H1 (cell line): ENCODE measurements around the gene PGLYRP2. TPM values are rescaled to one million over a fixed set of nuclear protein-coding genes. Genes with fewer than 3 reads are reported as not detected.

Experiments used
- CTCF ChIA-PET: fragments of 300-600 bp; sonication (Branson Sonifier 250); formaldehyde crosslinking; loops from one replicate; lab custom pipeline; 2021; ENCODE audit not compliant: partially characterized antibody; lab: Charles Lee
- POLR2A ChIA-PET: fragments of 300-600 bp; sonication (Branson Sonifier 250); formaldehyde crosslinking; loops from one replicate; lab custom pipeline; 2021; ENCODE audit warnings: inconsistent platforms; ENCODE audit not compliant: partially characterized antibody; lab: Charles Lee
- DNase-seq, 2 experiments: peaks; one replicate each; pipeline versions ENCODE4 v3.0.0 to v3.0.0-alpha.2; 2010 to 2022; ENCODE audit warnings: low spot score in 2 of 2, low read depth in 1 of 2, mixed read lengths in 1 of 2
- FAIRE-seq: peaks from 2 replicates; lab custom pipeline; 2011; peaks lifted over from hg19 to GRCh38; lab: Jason Lieb, UNC
- H2AFZ ChIP-seq: 2 replicates; pipeline ENCODE4 v1.8.1; 2012; ENCODE audit warnings: low read length, inconsistent platforms
- H2AK5ac ChIP-seq: 2 replicates; pipeline ENCODE4 v1.6.1; 2013; ENCODE audit warnings: low read depth, low read length
- H2BK120ac ChIP-seq: replicated peaks from 2 replicates; pipeline ENCODE3; 2013; ENCODE audit warnings: low read depth, low read length, inconsistent platforms
- H2BK12ac ChIP-seq: 2 replicates; pipeline ENCODE4 v1.6.1; 2013; ENCODE audit warnings: low read depth, low read length
- H2BK15ac ChIP-seq: 2 replicates; pipeline ENCODE4 v1.6.1; 2013; ENCODE audit warnings: low read length
- H2BK20ac ChIP-seq: 2 replicates; pipeline ENCODE4 v1.6.1; 2013; ENCODE audit warnings: low read length
- H2BK5ac ChIP-seq: 2 replicates; pipeline ENCODE4 v1.6.1; 2013; ENCODE audit warnings: low read depth, low read length
- H3K14ac ChIP-seq: 2 replicates; pipeline ENCODE4 v1.6.1; 2013; ENCODE audit warnings: inconsistent platforms; ENCODE audit not compliant: insufficient read length
- H3K18ac ChIP-seq: 2 replicates; pipeline ENCODE4 v1.6.1; 2013; ENCODE audit warnings: low read length; ENCODE audit errors: extremely low read depth
- H3K23ac ChIP-seq: 2 replicates; pipeline ENCODE4 v1.6.1; 2013; ENCODE audit warnings: inconsistent platforms; ENCODE audit not compliant: insufficient read length
- H3K23me2 ChIP-seq: 2 replicates; pipeline ENCODE4 v1.6.1; 2013; ENCODE audit warnings: low read depth, low read length
- H3K27ac ChIP-seq: 2 replicates; pipeline ENCODE4 v1.6.1; 2011; ENCODE audit warnings: low read depth, low read length, inconsistent platforms
- H3K27me3 ChIP-seq, 4 experiments: replicated peaks in 1 of 4; 1 replicate in 1 of 4; 2 replicates in 3 of 4; pipeline versions ENCODE4 v1.6.1 to v1.8.1; 2011 to 2013; ENCODE audit warnings: low read length in 3 of 4, mild to moderate bottlenecking in 3 of 4, inconsistent platforms in 2 of 4, mixed read lengths in 2 of 4, moderate library complexity in 1 of 4; ENCODE audit not compliant: control insufficient read depth in 3 of 4, insufficient read depth in 3 of 4; ENCODE audit errors: extremely low read depth in 1 of 4
- H3K36me3 ChIP-seq, 4 experiments: 2 replicates each; pipeline versions ENCODE4 v1.6.1 to v1.8.1; 2011 to 2013; ENCODE audit warnings: mild to moderate bottlenecking in 4 of 4, low read length in 3 of 4, moderate library complexity in 2 of 4, control low read depth in 1 of 4, inconsistent platforms in 1 of 4; ENCODE audit not compliant: insufficient read depth in 4 of 4, control insufficient read depth in 2 of 4
- H3K4ac ChIP-seq: replicated peaks from 2 replicates; pipeline ENCODE3; 2013; ENCODE audit warnings: low read length, low read depth, mixed read lengths, inconsistent platforms; ENCODE audit not compliant: insufficient read length
- H3K4me1 ChIP-seq, 4 experiments: replicated peaks in 1 of 4; 1 replicate in 1 of 4; 2 replicates in 3 of 4; pipeline versions ENCODE4 v1.6.1 to v1.8.1; 2011 to 2013; ENCODE audit warnings: low read length in 3 of 4, inconsistent platforms in 2 of 4, mixed read lengths in 1 of 4; ENCODE audit not compliant: insufficient read depth in 4 of 4, control insufficient read depth in 3 of 4
- H3K4me2 ChIP-seq, 2 experiments: 2 replicates each; pipeline versions ENCODE4 v1.6.1 to v1.8.1; 2011 to 2013; ENCODE audit warnings: low read depth in 2 of 2, low read length in 2 of 2, control low read depth in 1 of 2, inconsistent platforms in 1 of 2, mild to moderate bottlenecking in 1 of 2; ENCODE audit not compliant: insufficient read depth in 1 of 2
- H3K4me3 ChIP-seq, 4 experiments: fragments of 200-600, 300-600 bp in 1 of 4; sonication (generic), shearing (Covaris generic), sonication (Bioruptor Twin) in 1 of 4; 2 replicates each; pipeline versions ENCODE4 v1.5.1 to v1.8.1; 2011 to 2016; ENCODE audit warnings: low read length in 4 of 4, low read depth in 3 of 4, control low read depth in 2 of 4, inconsistent platforms in 2 of 4, mild to moderate bottlenecking in 2 of 4, mixed read lengths in 1 of 4, moderate library complexity in 1 of 4; ENCODE audit not compliant: insufficient read depth in 2 of 4; ENCODE audit errors: extremely low read depth in 1 of 4
- H3K56ac ChIP-seq: replicated peaks from 2 replicates; pipeline ENCODE3; 2013; ENCODE audit warnings: low read depth, mild to moderate bottlenecking, mixed read lengths, low read length, inconsistent platforms; ENCODE audit not compliant: insufficient read length
- H3K79me1 ChIP-seq: 2 replicates; pipeline ENCODE4 v1.6.1; 2013; ENCODE audit warnings: low read depth, low read length, control low read depth
- H3K79me2 ChIP-seq, 2 experiments: 2 replicates each; pipeline versions ENCODE4 v1.6.1 to v1.8.1; 2012 to 2013; ENCODE audit warnings: low read length in 2 of 2, mild to moderate bottlenecking in 2 of 2, inconsistent platforms in 1 of 2; ENCODE audit not compliant: insufficient read depth in 2 of 2, control insufficient read depth in 1 of 2
- H3K9ac ChIP-seq, 4 experiments: replicated peaks in 1 of 4; 1 replicate in 1 of 4; 2 replicates in 3 of 4; pipeline versions ENCODE4 v1.6.1 to v1.8.1; 2011 to 2013; ENCODE audit warnings: low read depth in 3 of 4, low read length in 3 of 4, control low read depth in 2 of 4, mild to moderate bottlenecking in 2 of 4, moderate library complexity in 2 of 4, inconsistent platforms in 1 of 4; ENCODE audit errors: extremely low read depth in 1 of 4
- H3K9me3 ChIP-seq, 2 experiments: 2 replicates each; pipeline versions ENCODE4 v1.6.1 to v1.8.1; 2012 to 2013; ENCODE audit warnings: mild to moderate bottlenecking in 2 of 2, moderate library complexity in 2 of 2, control low read depth in 1 of 2, inconsistent platforms in 1 of 2, low read depth in 1 of 2, low read length in 1 of 2, mixed read lengths in 1 of 2; ENCODE audit not compliant: insufficient read depth in 2 of 2
- H4K20me1 ChIP-seq, 2 experiments: replicated peaks in 1 of 2; 2 replicates each; pipeline versions ENCODE3 to v1.8.1; 2011 to 2013; ENCODE audit warnings: inconsistent platforms in 2 of 2, low read length in 2 of 2, mild to moderate bottlenecking in 1 of 2; ENCODE audit not compliant: insufficient read depth in 2 of 2, control insufficient read depth in 1 of 2
- H4K5ac ChIP-seq: 2 replicates; pipeline ENCODE4 v1.6.1; 2013; ENCODE audit warnings: low read length, low read depth, mixed read lengths, inconsistent platforms; ENCODE audit not compliant: insufficient read length
- H4K8ac ChIP-seq: 2 replicates; pipeline ENCODE4 v1.8.0; 2013; ENCODE audit warnings: mild to moderate bottlenecking, moderate library complexity, low read length, inconsistent platforms; ENCODE audit not compliant: insufficient read depth; ENCODE audit errors: extremely low read depth
- H4K91ac ChIP-seq: replicated peaks from 2 replicates; pipeline ENCODE3; 2013; ENCODE audit warnings: low read length, mixed read lengths, inconsistent platforms; ENCODE audit not compliant: insufficient read length
- BCL11A ChIP-seq, 2 experiments: IDR thresholded peaks; one replicate each; pipeline ENCODE4 v1.6.1; 2011; ENCODE audit warnings: low read depth in 2 of 2, low read length in 2 of 2, mild to moderate bottlenecking in 2 of 2
- CTCF ChIP-seq, 3 experiments: IDR thresholded peaks; 1 replicate in 2 of 3; 2 replicates in 1 of 3; pipeline versions ENCODE4 v1.5.1 to v1.6.1; 2011; ENCODE audit warnings: low read length in 3 of 3, mild to moderate bottlenecking in 3 of 3, inconsistent platforms in 2 of 3, low read depth in 1 of 3, moderate library complexity in 1 of 3; ENCODE audit not compliant: insufficient read depth in 1 of 3; ENCODE audit errors: control extremely low read depth in 1 of 3
- WGBS, 2 experiments: shearing (Covaris generic) in 1 of 2; methylation state at CpG; one replicate each; pipeline versions ENCODE4 v1.1.6 to v1.1.7; 2013 to 2015; ENCODE audit warnings: low lambda C conversion rate in 2 of 2, mixed read lengths in 2 of 2, inconsistent platforms in 1 of 2, low coverage in 1 of 2, missing lambda C conversion rate in 1 of 2; ENCODE audit not compliant: insufficient replicate concordance in 2 of 2, insufficient coverage in 1 of 2, insufficient read length in 1 of 2; ENCODE audit errors: extremely low coverage in 1 of 2, missing lambda C conversion rate in 1 of 2; 5-methylcytosine and 5-hydroxymethylcytosine counted together
- polyA plus RNA-seq, 7 experiments: library from polyadenylated mRNA; depleted of rRNA in 3 of 7; stranded (reverse) in 5 of 7; unstranded in 2 of 7; fragments of >200 nt in 5 of 7; fragments of 200-250 nt in 2 of 7; gene quantifications; 1 replicate in 5 of 7; 2 replicates in 1 of 7; 4 replicates in 1 of 7; pipeline versions ENCODE4 v1.2.1 to v1.2.3, GENCODE V29; 2011 to 2013; ENCODE audit warnings: missing spikeins in 2 of 7, mixed read lengths in 2 of 7
- total RNA-seq: library from RNA; stranded (reverse); fragmentation: NEBNext Ultra II Directional; extraction: Animal tissue kit (Norgen Biotek cat#: 25700); gene quantifications from 2 replicates; pipeline ENCODE4 v1.2.1, GENCODE V29; 2021

The PGLYRP2 gene
- total and polyA plus RNA-seq, 2 of the 8 experiments (the other 6 are each of a cell fraction or from before 2014, with no cell fraction given), result not detected

DNA sequence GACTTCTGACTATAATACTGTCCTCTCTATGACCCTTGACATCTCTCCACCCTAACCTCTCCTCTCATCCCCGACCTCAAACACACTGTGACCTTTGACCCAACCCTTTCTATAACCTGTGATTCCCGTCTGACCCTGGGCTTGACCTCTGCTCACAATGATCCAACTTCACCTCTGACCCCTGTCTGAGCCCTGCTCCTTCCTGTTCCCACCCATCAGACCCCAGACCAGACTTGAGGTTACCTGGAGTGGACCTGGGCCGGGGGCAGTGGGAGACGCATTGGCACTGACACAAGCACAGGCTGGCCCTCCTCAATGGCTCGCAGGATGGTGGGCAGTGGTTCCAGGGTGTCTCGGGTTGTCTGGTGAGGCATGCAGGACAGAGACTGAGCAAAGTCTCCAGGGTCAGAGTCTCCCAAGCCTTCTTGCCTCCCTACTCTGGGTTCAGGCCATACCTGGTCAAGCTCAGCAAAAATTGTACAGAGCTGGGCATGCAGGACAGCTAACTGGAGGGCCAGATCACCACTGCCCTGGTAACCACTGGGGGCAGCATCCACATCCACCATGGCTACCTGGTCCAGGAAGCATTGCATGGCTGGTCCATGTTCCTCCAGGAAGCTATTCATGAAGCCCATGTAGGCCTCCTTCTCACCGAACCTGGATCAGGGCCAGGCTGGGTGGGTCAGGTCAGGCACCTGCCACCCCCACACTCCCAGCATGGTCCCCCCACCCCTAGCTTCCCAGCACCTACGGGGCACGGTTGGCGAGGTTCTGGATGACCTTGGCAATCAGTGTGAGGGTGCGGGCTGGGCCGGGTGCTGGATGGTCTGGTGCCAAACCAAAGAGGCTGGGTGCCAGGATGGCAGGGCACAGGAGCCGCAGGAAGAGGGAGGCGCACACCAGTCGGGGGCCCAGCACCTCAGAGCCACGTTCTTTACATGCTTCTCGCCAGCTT lies 25.1 kb downstream of the PGLYRP2 start:
- H4K91ac ChIP-seq, result no peak overlapping the region
- H2BK20ac ChIP-seq, result no peak overlapping the region
- H3K79me1 ChIP-seq, result no peaks in the 10 kb centered on the region
- H2BK12ac ChIP-seq, result no peak overlapping the region; the same call in 1 of the 2 replicates
- H2AK5ac ChIP-seq, result no peak overlapping the region
- no peak overlapping the region for H3K4ac ChIP-seq
- no peak for TF ChIP-seq BCL11A (IDR thresholded peaks at IDR 0.05; ENCODE audit: low read depth in 2 of 2, low read length in 2 of 2)
- TF ChIP-seq CTCF (IDR thresholded peaks at IDR 0.05; ENCODE audit: control extremely low read depth in 1 of 3, insufficient read depth in 1 of 3, low read depth in 1 of 3, low read length in 3 of 3), result peak in 2 of 3 experiments; percentile 56 to 67; a peak in 2 of 4 replicates
- no peak overlapping the region for H3K4me3 ChIP-seq
- peaks cover 20 to 63% (median 52%) of the 10 kb centered on the region in 4 experiments for H3K27me3 ChIP-seq
- no peak overlapping the region for H2BK120ac ChIP-seq
- no peak overlapping the region for H3K9ac ChIP-seq
- no peak overlapping the region for H3K14ac ChIP-seq
- peak overlapping the region in 1 of 2 experiments; percentile 61; a peak in 1 of 4 replicates for H3K4me2 ChIP-seq
- no peak overlapping the region for H4K5ac ChIP-seq
- H3K23ac ChIP-seq, result no peak overlapping the region
- DNase-seq (no peak), FAIRE-seq (no peak)
- H3K9me3 ChIP-seq, result no peaks in the 10 kb centered on the region
- H4K20me1 ChIP-seq, result peaks cover 0 to 6% of the 10 kb centered on the region in 2 experiments
- H2BK5ac ChIP-seq, result no peak overlapping the region
- 90% methylated on average over 17 of the region's 17 CpGs; no CpG with 5 or more reads in 1 of the 2 experiments for WGBS, 2 experiments
- no peaks in the 10 kb centered on the region for H3K79me2 ChIP-seq
- peaks cover 0 to 21% (median 10%) of the 10 kb centered on the region in 4 experiments; a peak in 5 of 7 replicates for H3K4me1 ChIP-seq
- no peak overlapping the region for H3K18ac ChIP-seq
- H3K36me3 ChIP-seq, result no peaks in the 10 kb centered on the region; a peak in 1 of 8 replicates
- no peak overlapping the region for H2AFZ ChIP-seq
- CTCF ChIA-PET, result interaction anchor here (0.6 to 5.7 kb wide), 8 partner anchors 10 to 255 kb away, joined by 3 to 35 read pairs (median 4); partner anchors contain the start of genes AKAP8L and RASAL3
- H3K27ac ChIP-seq, result no peak overlapping the region
- H4K8ac ChIP-seq, result no peak overlapping the region
- 0 out of 2 replicates have a peak overlapping the region, but pooled peaks have one; percentile 34 for H2BK15ac ChIP-seq
- no peak overlapping the region for H3K56ac ChIP-seq
- POLR2A ChIA-PET, result interaction anchor here (0.9 to 2.0 kb wide), 2 partner anchors 36 to 622 kb away, joined by 3 to 8 read pairs; partner anchors contain the start of genes AKAP8L and TPM4
- peaks cover 21% of the 10 kb centered on the region; the same call in 1 of the 2 replicates for H3K23me2 ChIP-seq
